Neural cell (in vitro differentiated cells): ENCODE data around the gene ARL5B.

Experiments used
- POLR2AphosphoS5 ChIP-seq: IDR thresholded peaks from 2 replicates; pipeline ENCODE4 v1.6.1; 2012
- SMC3 ChIP-seq: fragments of 450-650 bp; conservative IDR thresholded peaks from 2 replicates; pipeline ENCODE4 v1.6.1; 2014; ENCODE audit warnings: antibody characterized with exemption, mild to moderate bottlenecking, moderate library complexity; ENCODE audit not compliant: poor library complexity

GRCh38 chr10:18723801-18724200 lies 64.6 kb downstream of the ARL5B start:
- TF ChIP-seq SMC3 (no peak), POLR2AphosphoS5 (no peak)
